HT-29 (cell line): ENCODE measurements around the gene BPI. TPM values are rescaled to one million over a fixed set of nuclear protein-coding genes. Genes with fewer than 3 reads are reported as not detected.
"Not testable (repeated sequence)": the region's sequence is repeated elsewhere in the genome, so short reads cannot be mapped to it uniquely, and the experiment has no call there.

ENCODE experiments used
- DNase-seq: peaks from one replicate; pipeline ENCODE4 v3.0.0-alpha.2; 2015; ENCODE audit warnings: low spot score
- total RNA-seq: library from RNA; depleted of rRNA; stranded (reverse); fragments of >200 nt; shearing (Covaris generic); gene quantifications from 2 replicates; pipeline ENCODE4 v1.2.3, GENCODE V29; 2014; rRNA removed

BPI gene
- total RNA-seq: not detected in 2 replicates

DNA sequence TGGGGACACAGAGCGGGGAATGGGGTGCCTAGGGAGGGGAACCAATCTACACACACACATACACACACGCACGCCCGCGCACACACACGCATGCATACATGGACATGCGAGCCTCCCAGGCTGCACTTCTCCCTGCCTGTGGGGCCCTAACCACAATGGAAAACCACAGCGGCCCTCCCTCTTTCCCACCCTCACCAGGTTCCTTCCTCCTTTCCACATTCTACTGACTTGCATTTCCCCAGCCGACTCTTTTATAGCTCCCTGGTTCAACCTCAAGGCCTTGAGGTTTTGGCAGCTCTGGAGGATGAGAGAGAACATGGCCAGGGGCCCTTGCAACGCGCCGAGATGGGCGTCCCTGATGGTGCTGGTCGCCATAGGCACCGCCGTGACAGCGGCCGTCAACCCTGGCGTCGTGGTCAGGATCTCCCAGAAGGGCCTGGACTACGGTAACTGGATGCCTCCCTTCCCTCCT is at the start of gene BPI:
BPI (plus strand) TSS at position 249 of the 472 bp plus-strand sequence; CDS start at position 317, 68 bp downstream.
- DNase-seq: peak; percentile 38

DNA sequence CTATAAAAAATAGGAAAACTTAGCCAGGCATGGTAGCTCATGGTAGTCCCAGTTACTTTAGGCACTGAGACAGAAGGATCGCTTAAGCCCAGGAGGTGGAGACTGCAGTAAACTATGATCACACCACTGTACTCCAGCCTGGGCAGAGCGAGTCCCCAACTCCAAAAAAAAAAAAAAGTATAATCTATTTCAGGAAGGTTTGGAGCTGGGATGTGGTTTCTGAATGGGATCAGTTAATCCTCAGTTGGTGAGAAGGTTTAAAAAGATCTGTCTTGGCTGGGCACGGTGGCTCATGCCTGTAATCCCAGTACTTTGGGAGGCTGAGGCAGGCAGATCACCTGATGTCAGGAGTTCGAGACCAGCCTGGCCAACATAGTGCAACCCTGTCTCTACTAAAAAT is 49.3 kb upstream of the BPI start:
- not testable (repeated sequence) for DNase-seq

DNA sequence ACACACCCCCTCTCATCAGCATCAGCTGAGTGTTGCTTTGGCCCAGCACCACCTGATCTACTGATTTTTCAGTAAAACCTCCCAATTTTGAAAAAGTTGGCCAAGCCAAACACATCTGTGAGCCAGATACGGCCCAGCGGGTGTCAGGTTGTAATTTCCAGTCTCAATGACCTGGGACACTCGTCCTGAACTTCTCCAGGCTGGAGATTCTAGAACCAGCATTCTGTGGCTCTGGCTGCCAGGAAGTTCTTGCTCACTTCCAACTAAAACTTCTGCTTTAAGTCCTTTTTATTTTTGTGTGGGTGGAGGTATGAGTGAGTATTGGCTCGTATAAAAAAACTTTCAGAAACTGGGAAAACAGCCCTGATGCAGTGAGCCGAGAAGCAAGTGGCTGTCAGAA is 48.6 kb upstream of the BPI start:
- DNase-seq: no peak

DNA sequence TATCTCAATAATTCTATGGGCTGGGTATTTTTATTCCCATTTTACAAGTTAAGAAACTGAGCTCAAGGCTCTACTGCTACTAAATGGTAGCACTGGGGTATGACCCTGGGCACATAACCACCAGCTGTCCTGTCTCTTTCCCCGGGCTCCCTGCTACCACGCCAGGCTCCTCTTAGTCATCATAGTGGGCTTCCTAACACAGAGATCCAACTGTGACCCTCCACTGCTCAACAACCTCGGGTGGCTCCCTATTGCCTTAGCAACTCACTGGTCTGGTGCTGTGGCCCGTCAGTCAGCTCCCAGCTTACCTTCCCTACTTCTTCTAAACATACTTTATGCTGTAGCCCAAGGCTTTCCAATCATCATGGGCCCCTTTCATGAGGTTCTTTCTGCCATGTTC is 47.9 kb upstream of the BPI start:
- no peak for DNase-seq

DNA sequence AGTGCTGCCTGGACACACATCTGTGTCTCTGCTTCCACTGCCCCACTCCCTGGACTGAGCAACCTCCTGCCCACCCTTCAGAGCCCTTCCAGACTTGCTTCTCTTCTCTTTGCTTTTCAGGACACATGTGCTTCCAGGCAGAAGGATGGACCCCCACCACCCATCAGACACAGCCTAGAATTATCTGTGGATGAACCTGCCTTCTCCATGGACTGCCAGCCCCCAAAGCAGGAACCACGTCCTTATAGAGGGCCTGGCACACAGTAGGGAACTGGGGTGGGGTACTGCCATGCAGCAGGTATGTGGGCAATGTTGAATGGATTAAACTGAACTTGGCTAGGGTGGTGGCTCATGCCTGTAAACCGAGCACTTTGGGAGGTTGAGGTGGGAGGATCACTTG is 47.0 kb upstream of the BPI start:
- DNase-seq: no peak

DNA sequence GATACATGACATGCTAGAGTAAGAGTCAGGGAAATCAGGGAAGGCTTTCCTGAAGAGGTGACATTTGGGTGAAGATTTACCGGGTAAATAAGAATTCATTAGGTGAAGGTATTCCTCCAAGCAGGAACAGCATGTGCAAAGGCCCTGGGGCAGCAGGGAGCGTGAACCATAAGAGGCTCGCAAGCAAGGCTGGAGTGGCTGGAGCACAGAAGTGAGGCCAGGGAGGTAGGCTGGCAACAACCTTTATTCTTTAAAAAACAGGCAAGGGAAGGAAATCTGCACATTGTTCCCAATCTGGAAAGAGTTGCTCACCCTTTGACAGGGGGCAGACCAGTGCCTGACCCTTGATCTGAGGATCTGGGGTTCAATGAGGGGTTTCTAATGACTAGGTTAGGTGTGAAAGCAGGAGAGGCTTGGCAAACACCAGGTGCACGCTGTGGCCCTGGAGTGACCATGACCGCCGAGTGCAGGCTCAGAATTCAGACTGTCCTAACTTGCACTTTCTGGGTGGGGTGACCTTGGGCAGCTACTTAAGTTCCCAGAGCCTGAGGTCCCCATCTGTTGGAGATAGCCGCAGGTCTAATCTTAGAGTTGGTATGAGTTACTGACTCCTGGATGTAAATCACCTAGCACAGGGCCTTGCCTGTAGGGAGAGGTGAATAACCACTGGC is 45.3 kb upstream of the BPI start:
- DNase-seq: no peak

DNA sequence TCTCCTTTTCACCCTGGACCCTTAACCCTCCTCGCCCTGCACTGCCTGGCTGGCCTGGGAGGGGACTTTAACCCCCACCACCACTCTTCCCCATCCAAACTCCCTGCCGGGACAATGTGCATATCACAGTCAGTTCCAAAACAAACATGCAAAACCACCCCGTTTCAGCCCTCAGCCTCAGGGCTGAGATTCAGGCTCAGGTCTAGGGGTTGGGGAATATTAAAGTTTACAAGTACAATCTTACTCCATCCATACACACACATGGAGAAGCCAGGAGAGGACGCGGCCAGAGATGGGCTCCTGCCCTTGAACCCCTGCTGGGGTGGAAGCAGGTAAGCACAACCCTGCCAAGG is 44.0 kb upstream of the BPI start:
- DNase-seq: no peak

DNA sequence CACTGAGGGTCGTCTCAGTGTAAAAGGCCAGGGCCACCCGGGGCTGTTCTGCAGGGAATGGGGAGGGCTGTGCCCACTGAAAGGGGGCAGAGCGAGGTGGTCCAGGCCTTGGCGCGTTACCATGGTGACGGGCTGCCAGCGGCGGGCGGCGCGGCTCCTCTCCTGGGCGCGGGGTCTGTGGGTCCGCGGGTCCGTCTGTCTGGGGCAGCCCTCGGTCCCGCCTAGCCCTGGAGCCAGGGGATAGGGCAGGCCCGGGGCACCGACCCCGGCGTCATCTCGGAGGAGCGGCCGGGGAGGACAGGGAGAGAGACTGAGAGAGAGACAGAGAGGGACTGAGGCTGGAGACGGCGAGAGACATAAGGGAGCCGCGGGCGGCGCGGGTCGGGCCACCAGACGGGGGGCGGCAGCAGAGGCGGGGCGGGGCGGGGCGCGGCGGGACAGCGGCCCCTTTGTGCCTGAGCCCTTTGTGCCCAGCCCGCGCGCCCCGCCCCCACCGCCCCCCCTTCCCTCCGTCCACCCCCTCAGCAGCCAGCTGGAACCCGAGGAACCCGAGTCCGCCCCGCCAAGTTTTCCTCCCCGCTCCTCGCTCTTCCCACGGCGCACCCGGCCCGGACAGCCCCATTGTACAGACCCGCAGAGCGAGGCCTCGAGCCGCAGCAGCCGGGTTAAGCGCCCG is 43.4 kb upstream of the BPI start, which contains the start of gene KIAA1755:
KIAA1755 (minus strand) TSS at position 358 of the 676 bp plus-strand sequence; CDS start at position 123, 235 bp downstream.
- DNase-seq: no peak

DNA sequence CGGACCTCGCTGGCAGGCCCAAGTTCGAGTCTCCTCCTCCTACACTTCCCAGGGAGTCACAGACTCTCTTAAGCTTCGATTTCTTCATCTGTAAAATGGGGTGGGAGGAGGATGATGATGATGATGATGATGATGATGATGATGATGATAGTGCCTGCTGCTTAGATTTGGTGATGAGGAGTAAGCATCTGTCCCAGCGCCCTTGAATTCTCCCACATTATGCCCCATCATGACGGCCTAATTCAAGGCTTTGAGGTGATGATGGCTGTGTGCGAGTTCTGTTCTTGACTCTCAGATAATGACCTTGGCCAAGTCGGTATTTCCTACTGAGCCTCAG is 42.9 kb upstream of the BPI start:
- DNase-seq: no peak

DNA sequence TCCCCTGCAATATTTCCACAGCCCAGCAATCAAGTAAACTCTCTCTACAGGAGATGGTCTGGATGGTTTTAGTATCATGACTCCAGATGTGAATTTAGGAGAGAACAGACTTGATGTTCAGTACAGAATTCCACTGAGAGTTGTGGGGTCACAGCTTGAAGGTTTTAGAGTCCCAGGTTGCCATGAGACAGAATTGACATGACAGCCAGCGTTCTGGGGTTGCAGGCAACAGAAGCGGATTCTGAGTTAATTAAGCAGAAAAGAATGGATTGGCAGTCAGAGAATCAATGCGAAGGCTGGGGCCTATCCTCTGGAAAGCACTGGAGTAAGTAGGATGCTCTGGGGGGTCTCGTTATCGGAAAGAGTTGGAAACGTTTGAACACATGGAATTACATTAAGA is 41.0 kb upstream of the BPI start:
- DNase-seq: no peak

DNA sequence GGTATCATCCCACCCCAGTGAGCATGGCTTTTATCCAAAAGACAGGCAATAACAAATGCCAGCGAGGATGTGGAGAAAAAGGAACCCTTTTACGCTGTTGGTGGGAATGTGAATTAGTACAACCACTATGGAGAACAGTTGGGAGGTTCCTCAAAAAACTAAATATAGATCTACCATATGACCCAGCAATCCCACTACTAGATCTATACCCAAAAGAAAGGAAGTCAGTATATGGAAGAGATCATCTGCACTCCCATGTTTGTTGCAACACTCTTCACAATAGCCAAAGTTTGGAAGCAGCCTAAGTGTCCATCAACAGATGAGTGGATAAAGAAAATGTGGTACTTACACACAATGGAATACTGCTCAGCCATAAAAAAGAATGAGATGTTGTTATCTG is 37.5 kb upstream of the BPI start:
- DNase-seq: no peak

DNA sequence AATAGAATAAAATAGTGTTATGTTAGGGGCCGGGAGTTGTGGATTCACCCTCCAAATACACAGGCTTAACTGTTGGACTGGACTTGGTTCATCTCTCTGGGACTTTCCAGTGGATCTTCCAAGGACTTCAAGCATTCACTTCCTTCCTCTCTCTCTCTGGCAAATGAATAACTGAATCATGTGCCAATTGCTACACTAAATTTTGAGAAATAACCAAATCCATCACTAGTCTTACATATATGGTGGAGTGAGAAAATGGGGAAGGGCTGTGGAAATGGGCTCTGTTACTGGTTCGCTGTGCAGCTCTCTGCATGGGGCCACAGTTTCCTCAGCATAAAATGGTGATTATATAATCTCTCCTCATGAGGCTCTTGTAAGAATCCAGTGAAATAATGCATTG is 36.7 kb upstream of the BPI start:
- DNase-seq: no peak

DNA sequence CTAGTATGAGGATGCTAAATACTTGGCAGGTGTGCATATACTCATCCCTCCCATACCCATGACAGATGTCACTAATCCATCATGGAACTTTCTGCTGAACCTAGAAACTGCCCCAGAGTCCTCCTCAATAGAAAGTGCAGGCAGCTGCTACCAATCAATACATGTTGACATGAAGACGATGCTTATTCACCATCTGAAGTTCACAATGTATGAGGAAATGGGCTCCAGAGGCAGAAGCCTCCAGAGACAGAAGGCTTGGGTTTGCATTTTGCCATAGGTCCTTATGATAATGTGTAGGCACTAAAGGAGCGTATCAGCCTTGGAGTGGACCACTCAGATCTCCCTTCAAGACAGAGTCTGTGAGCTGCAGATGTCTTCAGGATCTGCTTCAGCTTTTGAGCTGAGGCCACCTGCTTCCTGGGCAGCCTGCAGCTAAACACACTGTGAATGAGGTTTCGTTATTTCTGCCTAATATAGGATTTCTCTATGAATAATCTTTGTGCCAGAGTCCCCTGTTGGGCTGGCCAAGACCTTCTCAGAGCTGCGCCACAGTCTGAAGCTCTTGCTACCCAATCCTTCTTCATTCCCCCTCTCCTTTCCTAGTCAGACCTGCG is 35.9 kb upstream of the BPI start:
- DNase-seq: no peak

DNA sequence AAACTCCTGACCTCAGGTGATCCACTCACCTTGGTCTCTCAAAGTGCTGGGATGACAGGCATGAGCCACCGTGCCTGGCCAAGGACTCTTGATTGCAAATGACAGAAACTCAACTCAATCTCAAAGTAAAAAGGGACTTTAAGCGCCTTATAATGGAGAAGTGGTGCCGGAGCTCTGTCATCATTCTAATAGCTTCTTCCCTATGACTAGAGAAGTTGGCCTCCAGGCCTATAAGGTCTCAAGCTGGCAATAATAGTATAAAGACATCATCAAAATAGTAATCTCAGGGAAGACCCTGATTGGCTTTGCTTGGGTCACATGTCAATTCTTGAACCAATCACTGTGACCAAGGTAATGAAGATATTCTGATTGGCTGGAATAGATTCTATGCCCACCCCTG is 34.9 kb upstream of the BPI start:
- no peak for DNase-seq

DNA sequence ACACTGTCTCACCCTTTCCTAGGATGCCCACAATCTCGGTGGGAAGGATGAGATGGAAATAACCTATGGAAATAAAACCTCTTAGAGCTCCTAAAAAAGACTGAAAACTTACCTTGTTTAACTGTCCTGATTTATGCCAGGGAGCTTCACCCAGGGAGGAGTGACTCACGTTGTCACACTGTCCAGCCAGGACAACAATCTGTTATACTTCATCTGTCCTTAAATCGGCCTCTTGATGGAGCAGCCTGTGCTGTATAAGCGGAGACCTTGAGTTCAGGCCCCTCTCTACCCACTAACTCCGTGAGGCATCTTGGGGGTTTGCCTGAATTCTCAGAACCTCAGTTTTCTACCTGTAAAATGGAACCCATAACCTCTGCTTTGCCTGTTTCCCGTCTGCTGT is 34.2 kb upstream of the BPI start:
- DNase-seq: no peak

DNA sequence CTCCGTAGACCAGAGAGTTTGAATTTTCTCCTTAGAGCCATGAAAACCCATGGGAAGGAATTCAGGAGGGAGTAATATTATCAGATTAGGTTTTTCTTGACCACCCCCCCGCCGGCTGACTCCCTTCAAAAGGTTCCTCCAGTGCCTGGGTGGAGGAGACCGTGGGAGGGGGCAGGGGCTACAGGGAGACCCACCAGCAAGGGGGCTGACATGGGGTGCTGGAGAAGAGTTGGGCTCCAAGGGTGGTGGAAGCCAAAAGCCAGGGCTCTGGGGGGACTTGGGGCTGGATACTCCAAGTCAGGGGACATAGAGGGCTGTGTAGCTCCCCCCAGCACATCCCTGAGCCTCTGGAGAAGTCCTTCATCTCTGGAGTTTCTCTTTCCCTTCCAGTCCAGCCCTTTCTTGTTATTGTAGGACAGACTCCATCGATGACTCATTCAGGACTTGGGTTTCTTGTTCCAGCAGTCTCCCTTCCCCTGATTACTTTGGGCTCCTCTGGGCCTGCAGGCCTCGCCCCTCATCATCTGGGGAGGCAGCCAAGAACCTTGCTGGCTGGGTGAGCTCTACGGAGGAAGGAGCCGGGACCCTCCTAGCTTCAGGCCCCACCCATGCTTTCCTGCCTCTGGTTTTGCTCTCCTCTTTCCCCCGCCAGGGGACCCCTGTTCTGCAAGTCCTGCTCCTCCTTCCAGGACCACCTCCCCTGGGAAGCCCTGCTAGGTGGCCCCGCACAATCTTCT is 32.9 kb upstream of the BPI start:
- peak; percentile 28 for DNase-seq

DNA sequence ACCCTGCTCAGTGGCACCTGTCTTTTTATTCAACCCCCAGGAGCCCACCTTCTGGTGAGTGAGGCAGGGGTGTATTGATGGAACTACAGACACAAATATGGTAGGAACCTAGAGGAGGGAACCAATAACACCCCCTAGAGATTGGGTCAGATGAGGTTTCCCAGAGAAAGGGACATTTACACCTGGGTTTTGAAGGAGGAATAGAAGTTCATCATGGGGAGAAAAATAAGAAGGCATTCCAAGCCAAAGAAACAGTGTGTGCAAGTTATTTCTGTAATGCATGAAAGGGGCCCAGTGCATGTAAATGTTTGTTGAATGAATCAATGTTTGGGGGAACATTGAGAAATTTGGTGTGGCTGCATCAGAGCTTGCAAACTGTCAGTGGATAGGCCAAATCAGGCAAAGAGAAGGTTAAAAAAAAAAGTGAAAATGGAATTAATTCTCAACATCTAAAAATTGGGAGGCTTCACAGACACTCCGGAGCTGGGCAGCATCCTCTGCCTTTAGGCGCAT is 32.3 kb upstream of the BPI start:
- DNase-seq: no peak

DNA sequence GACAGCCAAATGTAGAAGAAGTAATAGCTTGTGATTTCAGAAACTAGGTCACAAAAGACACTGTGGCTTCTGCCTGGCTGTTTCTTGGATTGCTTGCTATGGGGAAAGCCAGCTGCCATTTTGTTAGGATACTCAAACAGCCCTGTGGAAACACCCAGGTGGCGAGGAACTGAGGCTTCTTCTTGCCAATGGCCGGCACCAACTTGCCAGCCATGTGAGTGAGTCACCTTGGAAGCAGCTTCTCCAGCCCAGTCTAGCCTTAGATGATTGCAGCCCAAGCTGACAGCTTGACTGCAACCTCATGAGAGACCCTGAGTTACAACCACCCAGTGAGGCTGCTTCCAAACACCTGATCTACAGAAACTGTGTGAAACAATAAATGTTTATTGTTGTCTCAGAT is 31.6 kb upstream of the BPI start:
- no peak for DNase-seq

DNA sequence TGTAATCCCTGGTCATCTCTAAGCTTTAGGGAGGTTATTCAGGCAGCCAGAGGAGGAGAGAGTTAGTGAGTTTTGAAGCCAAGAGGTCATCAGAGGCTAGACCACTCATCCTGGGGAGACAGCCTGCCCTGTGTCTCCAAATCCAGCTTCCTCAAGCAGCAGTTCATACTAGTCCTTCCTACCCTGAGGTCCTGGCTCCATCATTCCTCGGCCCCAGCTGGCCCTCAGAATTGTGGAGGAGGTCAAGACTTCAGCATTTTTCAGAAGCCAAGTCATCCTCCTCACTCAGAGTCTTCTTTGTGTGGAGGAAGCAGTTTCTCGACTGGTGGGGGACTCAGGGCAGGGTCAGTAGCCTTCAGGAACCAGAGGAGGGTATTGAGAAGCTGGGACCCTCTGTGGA is 31.0 kb upstream of the BPI start:
- no peak for DNase-seq

DNA sequence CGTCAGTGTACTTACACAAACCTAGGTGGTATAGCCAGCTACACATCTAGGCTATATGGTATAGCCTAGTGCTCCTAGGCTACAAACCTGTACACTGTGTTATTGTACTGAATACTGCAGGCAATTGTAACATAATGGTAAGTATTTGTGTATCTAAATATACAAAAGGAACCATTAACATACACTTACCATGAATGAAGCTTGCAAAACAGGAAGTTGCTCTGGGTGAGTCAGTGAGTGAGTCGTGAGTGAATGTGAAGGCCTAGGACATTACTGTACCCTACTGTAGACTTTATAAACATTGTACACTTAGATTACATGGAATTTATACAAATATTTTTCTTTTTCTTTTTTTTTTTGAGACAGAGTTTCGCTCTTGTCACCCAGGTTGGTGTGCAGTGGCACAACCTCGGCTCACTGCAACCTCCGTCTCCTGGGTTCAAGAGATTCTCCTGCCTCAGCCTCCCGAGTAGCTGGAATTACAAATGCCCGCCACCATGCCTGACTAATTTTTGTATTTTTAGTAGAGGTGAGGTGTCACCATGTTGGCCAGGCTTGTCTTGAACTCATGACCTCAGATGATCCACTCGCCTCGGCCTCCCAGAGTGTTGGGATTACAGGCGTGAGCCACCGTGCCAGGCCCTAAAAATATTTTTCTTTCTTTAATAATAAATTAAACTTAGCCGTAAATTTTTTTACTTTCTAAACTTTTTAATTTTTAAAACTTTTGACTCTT is 28.0 kb upstream of the BPI start:
- no peak for DNase-seq

DNA sequence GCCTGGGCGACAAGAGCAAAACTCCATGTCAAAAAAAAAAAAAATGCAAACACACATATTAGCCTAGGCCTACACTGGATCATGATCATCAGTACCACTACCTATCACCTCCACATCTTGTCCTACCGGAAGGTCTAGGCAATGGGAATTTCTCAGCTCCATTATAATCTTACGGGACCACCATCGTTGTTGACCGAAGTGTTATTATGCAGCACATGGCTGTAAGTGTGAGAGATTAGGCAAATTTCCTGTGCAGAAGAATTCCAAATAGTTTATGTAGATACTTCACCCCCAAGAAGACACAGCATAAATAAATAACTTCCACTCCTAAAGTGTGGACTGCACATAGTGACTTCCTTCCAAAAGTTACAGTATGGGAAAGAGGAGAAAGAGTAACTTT is 26.7 kb upstream of the BPI start:
- DNase-seq: no peak
